B cell (primary cell): ENCODE measurements around the gene JARID2. TPM values are rescaled to one million over a fixed set of nuclear protein-coding genes. Genes with fewer than 3 reads are reported as not detected.

Source experiments
- ATAC-seq: fragments of 200-7000 bp; cut with Tn5 transposase; one replicate; pipeline ENCODE4 v1.10.0; 2021; ENCODE audit warnings: low read depth, mild to moderate bottlenecking, moderate number of reproducible peaks, moderate library complexity
- CTCF ChIA-PET: fragments of 350-600 bp; sonication (Branson Sonifier 250); formaldehyde crosslinking; loops from one replicate; lab custom pipeline; 2021; ENCODE audit warnings: antibody characterized with exemption, inconsistent platforms; lab: Charles Lee
- POLR2A ChIA-PET: fragments of 350-600 bp; sonication (Branson Sonifier 250); formaldehyde crosslinking; loops from one replicate; lab custom pipeline; 2021; ENCODE audit warnings: antibody characterized with exemption; lab: Charles Lee
- DNase-seq: peaks from one replicate; pipeline ENCODE4 v3.0.0; 2013
- H2AFZ ChIP-seq: 2 replicates; pipeline ENCODE4 v1.6.1; 2012; ENCODE audit warnings: mild to moderate bottlenecking, low read depth, low read length; ENCODE audit not compliant: insufficient read depth, poor library complexity, severe bottlenecking
- H3K27ac ChIP-seq, 2 donors: 1 replicate in 1 of 2; 2 replicates in 1 of 2; pipeline ENCODE4 v1.5.1; 2012 to 2013; ENCODE audit warnings: low read length in 2 of 2, mild to moderate bottlenecking in 2 of 2, moderate library complexity in 1 of 2
- H3K27me3 ChIP-seq, 4 experiments: fragments of 200-600 bp in 1 of 4; sonication (generic) in 1 of 4; replicated peaks in 1 of 4; 1 replicate in 2 of 4; 2 replicates in 2 of 4; pipeline versions ENCODE4 v1.6.1 to v1.7.0; 2013 to 2016; ENCODE audit warnings: low read length in 3 of 4, mild to moderate bottlenecking in 2 of 4, mixed read lengths in 1 of 4, moderate library complexity in 1 of 4; ENCODE audit not compliant: insufficient read depth in 4 of 4, control insufficient read depth in 3 of 4; ENCODE audit errors: control extremely low read depth in 1 of 4
- H3K36me3 ChIP-seq, 2 experiments: replicated peaks in 1 of 2; 1 replicate in 1 of 2; 2 replicates in 1 of 2; pipeline versions ENCODE4 v1.6.1 to v1.7.1; 2013; ENCODE audit warnings: low read length in 1 of 2; ENCODE audit not compliant: insufficient read depth in 2 of 2, control insufficient read depth in 1 of 2; ENCODE audit errors: control extremely low read depth in 1 of 2, extremely low read depth in 1 of 2
- H3K4me1 ChIP-seq, 2 donors: fragments of 200-600 bp in 1 of 2; sonication (generic) in 1 of 2; 1 replicate in 1 of 2; 2 replicates in 1 of 2; pipeline versions ENCODE4 v1.5.1 to v1.6.1; 2013 to 2017; ENCODE audit warnings: low read length in 2 of 2; ENCODE audit not compliant: control insufficient read depth in 2 of 2, insufficient read depth in 2 of 2
- H3K4me2 ChIP-seq: replicated peaks from 2 replicates; pipeline ENCODE3; 2012; ENCODE audit warnings: mild to moderate bottlenecking, low read depth, low read length; ENCODE audit not compliant: poor library complexity, severe bottlenecking
- H3K4me3 ChIP-seq, 5 experiments: fragments of 200-600 bp in 1 of 5; sonication (generic) in 1 of 5; 1 replicate in 3 of 5; 2 replicates in 2 of 5; pipeline versions ENCODE4 v1.5.1 to v1.7.0; 2011 to 2016; ENCODE audit warnings: low read length in 4 of 5, mild to moderate bottlenecking in 4 of 5, low read depth in 2 of 5, control low read depth in 1 of 5, moderate library complexity in 1 of 5; ENCODE audit not compliant: insufficient read depth in 1 of 5; ENCODE audit errors: control extremely low read depth in 1 of 5, extremely low read depth in 1 of 5
- H3K79me2 ChIP-seq: fragments of 200-600 bp; sonication (generic); one replicate; pipeline ENCODE4 v1.6.0; 2016; ENCODE audit warnings: low read length; ENCODE audit not compliant: control insufficient read depth, insufficient read depth
- H3K9ac ChIP-seq: fragments of 200-600 bp; sonication (generic); 2 replicates; pipeline ENCODE4 v1.6.1; 2017; ENCODE audit warnings: mild to moderate bottlenecking, low read length, moderate library complexity
- H3K9me3 ChIP-seq, 3 donors: one replicate each; pipeline versions ENCODE4 v1.6.1 to v1.7.1; 2013; ENCODE audit warnings: low read length in 2 of 3; ENCODE audit not compliant: control insufficient read depth in 2 of 3, insufficient read depth in 1 of 3; ENCODE audit errors: control extremely low read depth in 1 of 3
- H4K20me1 ChIP-seq: 2 replicates; pipeline ENCODE4 v1.6.0; 2012; ENCODE audit warnings: mild to moderate bottlenecking, low read length; ENCODE audit not compliant: insufficient read depth, control insufficient read depth, poor library complexity, severe bottlenecking
- H3K27ac Mint-ChIP-seq: one replicate; pipeline ENCODE4 v1.8.0; 2021; ENCODE audit warnings: mixed read lengths
- H3K27me3 Mint-ChIP-seq: one replicate; pipeline ENCODE4 v1.8.0; 2021; ENCODE audit warnings: mixed read lengths
- H3K4me1 Mint-ChIP-seq: one replicate; pipeline ENCODE4 v1.8.0; 2021; ENCODE audit warnings: mixed read lengths
- H3K4me3 Mint-ChIP-seq: one replicate; pipeline ENCODE4 v1.8.0; 2021; ENCODE audit warnings: mixed read lengths
- H3K9me3 Mint-ChIP-seq: one replicate; pipeline ENCODE4 v1.8.0; 2022; ENCODE audit warnings: mixed read lengths; ENCODE audit not compliant: insufficient read depth
- CTCF ChIP-seq: fragments of 200-600 bp; IDR thresholded peaks from one replicate; pipeline ENCODE4 v1.8.0; 2022; ENCODE audit warnings: antibody characterized with exemption, mild to moderate bottlenecking
- EZH2 ChIP-seq: IDR thresholded peaks from 2 replicates; pipeline ENCODE4 v1.6.1; 2012; ENCODE audit warnings: borderline replicate concordance, low read depth, mild to moderate bottlenecking, moderate library complexity, low read length; ENCODE audit not compliant: insufficient read depth, poor library complexity, severe bottlenecking
- intact Hi-C: fragments of 100-400 bp; cut with micrococcal nuclease; formaldehyde crosslinking; loops from one replicate; pipeline ENCODE4 v1.10.0; 2022
- polyA plus RNA-seq: library from polyadenylated mRNA; depleted of rRNA; stranded (reverse); fragments of >200 nt; gene quantifications from 2 replicates; pipeline ENCODE4 v1.2.3, GENCODE V29; 2012
- total RNA-seq, 2 donors: library from RNA; stranded (reverse); fragments of 120-200 nt in 1 of 2; gene quantifications; 1 replicate in 1 of 2; 2 replicates in 1 of 2; pipeline versions ENCODE4 v1.2.3 to v1.2.4, GENCODE V29; 2013 to 2022

The JARID2 gene
- total and polyA plus RNA-seq, 2 donors (not counting 1 experiment from before 2014, with no cell fraction given), result 11.0 to 58.1 TPM

GRCh38 chr6:15331143-15331542 is 85.3 kb downstream of the JARID2 start:
- peak overlapping the region; percentile 81 for H3K4me3 Mint-ChIP-seq
- H3K4me3 ChIP-seq, result peak overlapping the region in 1 of 5 experiments; percentile 18

More at GRCh38 chr6:15331143-15331542, 85.3 kb downstream of the JARID2 start:
- no peak overlapping the region for H3K9ac ChIP-seq
- peaks cover 71% of the 10 kb centered on the region for H4K20me1 ChIP-seq
- DNase-seq (no peak), ATAC-seq (no peak)
- ChIA-PET CTCF (no interaction called here), POLR2A (no interaction called here)
- peaks cover 98% of the 10 kb centered on the region for H3K79me2 ChIP-seq
- H3K4me1 ChIP-seq, result peaks cover 68 to 74% of the 10 kb centered on the region in 2 donors
- TF ChIP-seq CTCF, result no peak
- TF ChIP-seq EZH2, result no peak
- intact Hi-C loops, result loop anchor here (2.0 to 10.0 kb wide), 2 partner anchors 14 to 114 kb away; no protein-coding TSS in a partner anchor
- no peaks in the 10 kb centered on the region for H3K9me3 Mint-ChIP-seq
- H3K9me3 ChIP-seq, result no peaks in the 10 kb centered on the region
- no peak overlapping the region for H3K27ac ChIP-seq
- H3K4me1 Mint-ChIP-seq, result peaks cover 93% of the 10 kb centered on the region
- H3K27me3 Mint-ChIP-seq, result no peaks in the 10 kb centered on the region
- H3K27ac Mint-ChIP-seq, result peak overlapping the region; percentile 68
- H3K27me3 ChIP-seq, result no peaks in the 10 kb centered on the region
- H2AFZ ChIP-seq, result no peak overlapping the region
- no peaks in the 10 kb centered on the region for H3K36me3 ChIP-seq
- H3K4me2 ChIP-seq, result peak overlapping the region; percentile 39
